H9 (cell line): ENCODE measurements around the gene EFL1. TPM values are rescaled to one million over a fixed set of nuclear protein-coding genes. Genes with fewer than 3 reads are reported as not detected.

Experiments used
- DNase-seq: peaks from one replicate; pipeline ENCODE4 v3.0.0-alpha.2; 2017
- H2AFZ ChIP-seq: one replicate; pipeline ENCODE4 v1.6.1; 2013; ENCODE audit warnings: mild to moderate bottlenecking, low read length, control low read depth, moderate library complexity
- H2AK5ac ChIP-seq: 2 replicates; pipeline ENCODE4 v1.6.1; 2013; ENCODE audit warnings: low read length, control low read depth, mixed read lengths; ENCODE audit not compliant: insufficient read length
- H2BK120ac ChIP-seq: one replicate; pipeline ENCODE4 v1.6.1; 2013; ENCODE audit warnings: low read depth, mild to moderate bottlenecking, low read length, control low read depth, inconsistent platforms; ENCODE audit not compliant: poor library complexity, severe bottlenecking
- H2BK12ac ChIP-seq: 2 replicates; pipeline ENCODE4 v1.6.1; 2013; ENCODE audit warnings: low read length, control low read depth, mixed read lengths, low read depth; ENCODE audit not compliant: insufficient read length
- H2BK15ac ChIP-seq: 2 replicates; pipeline ENCODE4 v1.6.1; 2013; ENCODE audit warnings: low read depth, low read length, control low read depth
- H2BK20ac ChIP-seq: one replicate; pipeline ENCODE4 v1.6.1; 2013; ENCODE audit warnings: low read depth, mild to moderate bottlenecking, low read length, control low read depth, inconsistent platforms; ENCODE audit not compliant: poor library complexity, severe bottlenecking
- H2BK5ac ChIP-seq: 2 replicates; pipeline ENCODE4 v1.6.1; 2013; ENCODE audit warnings: low read length, control low read depth, mixed read lengths; ENCODE audit not compliant: insufficient read length
- H3K14ac ChIP-seq: 2 replicates; pipeline ENCODE4 v1.6.1; 2013; ENCODE audit warnings: low read length, control low read depth; ENCODE audit not compliant: insufficient read depth
- H3K18ac ChIP-seq: 2 replicates; pipeline ENCODE4 v1.6.1; 2013; ENCODE audit warnings: low read depth, mild to moderate bottlenecking, mixed read lengths, low read length, control low read depth; ENCODE audit not compliant: insufficient read length
- H3K23ac ChIP-seq: 2 replicates; pipeline ENCODE4 v1.6.1; 2013; ENCODE audit warnings: low read length, control low read depth, mixed read lengths, low read depth; ENCODE audit not compliant: insufficient read length
- H3K23me2 ChIP-seq: 2 replicates; pipeline ENCODE4 v1.6.1; 2013; ENCODE audit warnings: low read depth, mild to moderate bottlenecking, mixed read lengths, low read length, control low read depth; ENCODE audit not compliant: insufficient read length, poor library complexity, severe bottlenecking
- H3K27ac ChIP-seq: 2 replicates; pipeline ENCODE4 v1.5.1; 2013; ENCODE audit warnings: low read length, control low read depth, mixed read lengths, low read depth; ENCODE audit not compliant: insufficient read length
- H3K27me3 ChIP-seq: 2 replicates; pipeline ENCODE4 v1.6.1; 2013; ENCODE audit warnings: low read length, control low read depth, inconsistent platforms; ENCODE audit not compliant: insufficient read depth
- H3K4ac ChIP-seq: 2 replicates; pipeline ENCODE4 v1.6.1; 2013; ENCODE audit warnings: low read depth, mild to moderate bottlenecking, control low read depth, inconsistent platforms, low read length, moderate library complexity
- H3K4me1 ChIP-seq: 2 replicates; pipeline ENCODE4 v1.6.1; 2013; ENCODE audit warnings: low read length, control low read depth, inconsistent platforms; ENCODE audit not compliant: insufficient read depth
- H3K4me2 ChIP-seq: 2 replicates; pipeline ENCODE4 v1.6.1; 2013; ENCODE audit warnings: low read length, control low read depth, mixed read lengths; ENCODE audit not compliant: insufficient read length, insufficient read depth
- H3K56ac ChIP-seq: 2 replicates; pipeline ENCODE4 v1.6.1; 2013; ENCODE audit warnings: low read depth, mild to moderate bottlenecking, mixed read lengths, low read length, control low read depth; ENCODE audit not compliant: insufficient read length
- H3K79me1 ChIP-seq: 2 replicates; pipeline ENCODE4 v1.6.1; 2013; ENCODE audit warnings: low read depth, mild to moderate bottlenecking, moderate library complexity, low read length, control low read depth, inconsistent platforms; ENCODE audit not compliant: insufficient read depth, poor library complexity, severe bottlenecking
- H3K79me2 ChIP-seq: 2 replicates; pipeline ENCODE4 v1.6.1; 2013; ENCODE audit warnings: low read length, control low read depth, inconsistent platforms; ENCODE audit not compliant: insufficient read depth
- H3K9ac ChIP-seq: 2 replicates; pipeline ENCODE4 v1.6.1; 2013; ENCODE audit warnings: low read length, control low read depth, mixed read lengths; ENCODE audit not compliant: insufficient read length; ENCODE audit errors: extremely low read depth
- H3K9me3 ChIP-seq: one replicate; pipeline ENCODE4 v1.6.1; 2013; ENCODE audit warnings: low read depth, low read length, inconsistent platforms; ENCODE audit not compliant: control insufficient read depth
- H3T11ph ChIP-seq: one replicate; pipeline ENCODE4 v1.6.1; 2013; ENCODE audit warnings: mild to moderate bottlenecking, low read length, control low read depth, inconsistent platforms
- H4K20me1 ChIP-seq: one replicate; pipeline ENCODE4 v1.6.1; 2013; ENCODE audit not compliant: control insufficient read depth, insufficient read length, insufficient read depth
- H4K5ac ChIP-seq: 2 replicates; pipeline ENCODE4 v1.6.1; 2013; ENCODE audit warnings: low read depth, mild to moderate bottlenecking, mixed read lengths, low read length, control low read depth; ENCODE audit not compliant: insufficient read length
- H4K8ac ChIP-seq: replicated peaks from 2 replicates; pipeline ENCODE4 v1.6.1; 2013; ENCODE audit warnings: low read length, control low read depth, mixed read lengths, low read depth; ENCODE audit not compliant: insufficient read length
- H4K91ac ChIP-seq: 2 replicates; pipeline ENCODE4 v1.6.1; 2013; ENCODE audit warnings: low read depth, mild to moderate bottlenecking, moderate library complexity, mixed read lengths, low read length, control low read depth; ENCODE audit not compliant: insufficient read length
- H3K27ac Mint-ChIP-seq, 3 experiments: 2 replicates in 2 of 3; 3 replicates in 1 of 3; pipeline ENCODE4 v1.8.0; 2020 to 2021; ENCODE audit warnings: mixed read lengths in 3 of 3, mild to moderate bottlenecking in 1 of 3, moderate library complexity in 1 of 3
- H3K27me3 Mint-ChIP-seq: 2 replicates; pipeline ENCODE4 v1.8.0; 2021; ENCODE audit warnings: low read depth, mild to moderate bottlenecking, moderate library complexity, mixed read lengths
- H3K36me3 Mint-ChIP-seq, 3 experiments: 2 replicates in 2 of 3; 3 replicates in 1 of 3; pipeline ENCODE4 v1.8.0; 2020 to 2021; ENCODE audit warnings: low read depth in 3 of 3, mixed read lengths in 3 of 3; ENCODE audit not compliant: insufficient read depth in 1 of 3
- H3K4me1 Mint-ChIP-seq, 2 experiments: 2 replicates each; pipeline ENCODE4 v1.8.0; 2020; ENCODE audit warnings: mixed read lengths in 2 of 2
- H3K4me3 Mint-ChIP-seq, 2 experiments: 2 replicates in 1 of 2; 3 replicates in 1 of 2; pipeline ENCODE4 v1.8.0; 2020 to 2021; ENCODE audit warnings: mild to moderate bottlenecking in 2 of 2, mixed read lengths in 2 of 2, moderate library complexity in 1 of 2
- H3K9me3 Mint-ChIP-seq, 2 experiments: 2 replicates in 1 of 2; 3 replicates in 1 of 2; pipeline ENCODE4 v1.8.0; 2020; ENCODE audit warnings: mild to moderate bottlenecking in 2 of 2, mixed read lengths in 2 of 2, moderate library complexity in 1 of 2
- CTCF ChIP-seq: fragments of 200-600 bp; sonication (generic); conservative IDR thresholded peaks from 3 replicates; pipeline ENCODE4 v1.8.0; 2021; ENCODE audit warnings: antibody characterized with exemption, mild to moderate bottlenecking
- WGBS: extraction: QIAGEN DNeasy Blood & Tissue Kit; methylation state at CpG from one replicate; pipeline ENCODE4 v1.1.7; 2013; ENCODE audit warnings: missing lambda C conversion rate, low lambda C conversion rate, mixed read lengths; ENCODE audit not compliant: insufficient read length; ENCODE audit errors: extremely low coverage; 5-methylcytosine and 5-hydroxymethylcytosine counted together
- total RNA-seq: library from RNA; stranded (reverse); gene quantifications from 2 replicates; pipeline ENCODE4 v1.2.1, GENCODE V29; 2021

The EFL1 gene
- total RNA-seq, 1 experiment from 2014 or later, result 29.4 TPM

- Histone ChIP-seq H2BK120ac (no peak overlapping the region), H3K4me2 (no peak overlapping the region), H3K79me1 (no peaks in the 10 kb centered on the region), H4K20me1 (no peaks in the 10 kb centered on the region), H4K8ac (no peak overlapping the region), H4K91ac (no peak overlapping the region), H3K4me1 (no peaks in the 10 kb centered on the region), H2BK5ac (no peak overlapping the region), H3K18ac (no peak overlapping the region), H3K14ac (no peak overlapping the region), H3K4ac (no peak overlapping the region), H3K56ac (no peak overlapping the region), H3K27ac (no peak overlapping the region), H2BK12ac (no peak overlapping the region), H3K23me2 (no peaks in the 10 kb centered on the region), H3K23ac (no peak overlapping the region), H2BK15ac (no peak overlapping the region), H3K9me3 (no peaks in the 10 kb centered on the region), H3K79me2 (no peaks in the 10 kb centered on the region; the same call in 1 of the 2 replicates), H4K5ac (no peak overlapping the region), H3T11ph (no peak overlapping the region), H2AFZ (no peak overlapping the region), H3K27me3 (no peaks in the 10 kb centered on the region), H2BK20ac (no peak overlapping the region), H2AK5ac (no peak overlapping the region), H3K9ac (no peak overlapping the region)
- no CpG with 5 or more reads among the region's 4 CpGs for WGBS
- no peak for DNase-seq
- no peaks in the 10 kb centered on the region; a peak in 1 of 4 replicates for H3K4me1 Mint-ChIP-seq
- peaks cover 5 to 40% (median 11%) of the 10 kb centered on the region in 3 experiments; a peak in 6 of 7 replicates for H3K36me3 Mint-ChIP-seq
- no peak overlapping the region for H3K27ac Mint-ChIP-seq
- H3K9me3 Mint-ChIP-seq, result no peaks in the 10 kb centered on the region
- H3K4me3 Mint-ChIP-seq, result no peak overlapping the region
- H3K27me3 Mint-ChIP-seq, result no peaks in the 10 kb centered on the region
- TF ChIP-seq CTCF, result no peak
Measured at GRCh38 chr15:82158811-82159210, 103.7 kb downstream of the EFL1 start.
